NAMALWA (cell line): ENCODE data around the gene GMDS.
A peak's percentile ranks its signal among the peaks of the same experiment; 100 is the strongest.

Experiments
- DNase-seq: peaks from one replicate; pipeline ENCODE4 v3.0.0-alpha.2; 2015; ENCODE audit warnings: low spot score

The GMDS gene

DNA sequence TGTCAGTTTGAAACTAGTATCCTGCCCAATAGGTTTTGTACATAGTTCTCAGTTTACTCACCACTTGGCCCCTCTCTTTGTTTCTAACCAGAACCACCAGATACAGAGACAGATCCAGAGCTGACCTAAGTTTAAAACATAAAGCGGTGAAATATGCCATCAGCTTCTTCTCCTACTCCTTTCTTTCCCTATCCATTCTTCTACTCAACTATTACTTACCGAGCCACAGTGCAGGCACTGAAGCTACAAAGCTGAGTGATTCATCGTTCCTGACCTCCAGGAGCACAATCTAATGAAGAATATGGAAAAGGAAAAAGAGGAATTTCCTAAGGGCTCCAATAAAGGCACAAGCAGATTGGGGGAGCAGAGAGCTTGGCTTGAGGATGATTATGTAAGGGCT, 349.7 kb downstream of the GMDS start:
- DNase-seq: no peak

DNA sequence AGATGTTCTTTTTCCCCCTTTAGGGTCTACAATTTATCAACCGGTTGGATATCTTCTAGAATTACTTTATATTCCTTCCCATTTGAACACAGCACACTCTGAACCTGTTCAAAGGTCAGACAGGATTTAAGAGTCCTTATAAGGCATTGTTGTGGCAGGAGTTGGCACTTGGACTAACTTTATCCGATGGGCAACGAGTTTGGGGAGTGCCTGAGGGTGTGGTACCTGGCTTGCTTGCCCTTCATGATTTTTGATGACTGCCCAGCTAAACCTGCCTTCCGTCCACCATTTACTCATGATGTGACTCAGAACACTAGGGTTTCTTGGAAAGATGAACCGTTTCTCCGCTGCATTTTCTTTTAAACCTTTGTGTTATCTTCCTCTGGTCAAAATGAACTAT, 350.5 kb downstream of the GMDS start:
- no peak for DNase-seq

DNA sequence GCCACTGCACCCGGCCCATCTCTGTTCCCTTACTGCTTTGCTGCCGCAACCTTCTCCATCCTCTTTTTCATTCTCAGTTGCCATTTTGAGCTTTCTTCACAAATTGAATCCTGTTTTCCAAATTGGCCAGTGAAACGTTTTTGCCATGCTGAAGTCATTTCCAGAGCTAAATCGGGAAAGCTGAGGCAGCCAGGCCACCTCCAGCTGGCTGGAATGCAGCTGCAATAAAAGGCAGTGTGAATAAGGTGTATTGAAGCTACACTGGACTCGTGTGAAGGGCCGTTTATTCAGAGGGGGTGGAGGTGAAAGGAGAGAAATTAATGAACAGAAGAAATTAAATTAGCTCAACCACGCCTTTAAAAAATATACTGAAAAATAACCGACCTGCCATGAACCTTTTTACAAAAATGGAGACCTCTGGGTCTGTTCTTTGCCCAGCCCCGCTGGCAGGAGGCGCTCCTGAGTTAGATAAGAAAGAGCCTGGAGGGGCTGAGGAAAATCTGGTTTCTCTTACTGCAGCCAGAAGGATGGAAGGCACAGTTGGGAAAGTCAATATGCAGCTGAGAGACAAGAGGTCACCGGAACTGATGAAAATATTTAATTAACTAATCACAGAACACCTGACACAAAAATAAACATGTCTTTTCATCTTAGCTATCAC, 351.8 kb downstream of the GMDS start:
- no peak for DNase-seq

DNA sequence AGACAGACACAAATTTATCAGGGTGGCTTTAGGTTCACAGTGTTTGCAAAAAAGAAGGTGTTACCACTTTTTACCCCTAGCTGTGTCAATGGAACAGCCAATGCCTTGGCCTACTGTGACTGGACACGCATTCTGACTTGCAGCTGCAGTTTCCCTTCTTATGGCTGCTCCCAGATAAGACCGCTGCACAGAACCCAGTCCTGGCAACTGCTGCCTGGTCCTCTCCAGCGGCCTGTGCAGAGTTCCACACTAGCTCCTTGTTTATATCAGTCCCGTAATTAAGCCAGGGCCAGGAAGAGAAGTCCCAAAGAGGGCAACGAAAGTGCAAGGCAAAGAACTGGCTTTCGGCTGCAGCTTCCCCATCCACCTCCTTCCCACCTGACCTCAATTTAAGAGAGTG, 352.7 kb downstream of the GMDS start:
- DNase-seq: no peak

DNA sequence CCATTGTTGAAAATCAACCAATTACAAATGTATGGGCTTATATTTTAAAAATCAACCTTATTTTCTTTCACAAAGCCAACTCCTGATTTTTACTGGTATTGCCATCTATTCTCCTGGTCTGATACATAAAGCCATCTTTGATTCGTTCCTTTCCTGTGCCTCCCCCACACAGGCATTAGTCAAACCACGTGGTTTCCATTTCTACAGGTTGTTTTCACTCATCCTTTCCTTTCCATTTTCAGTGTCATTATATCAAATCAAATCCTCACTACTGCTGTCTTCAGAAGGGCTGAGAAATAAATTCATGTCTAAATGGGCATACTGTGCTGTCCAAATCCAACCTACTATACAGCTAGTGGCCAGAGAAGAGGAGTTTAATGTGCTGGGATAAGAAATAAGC, 354.4 kb downstream of the GMDS start:
- DNase-seq: no peak

DNA sequence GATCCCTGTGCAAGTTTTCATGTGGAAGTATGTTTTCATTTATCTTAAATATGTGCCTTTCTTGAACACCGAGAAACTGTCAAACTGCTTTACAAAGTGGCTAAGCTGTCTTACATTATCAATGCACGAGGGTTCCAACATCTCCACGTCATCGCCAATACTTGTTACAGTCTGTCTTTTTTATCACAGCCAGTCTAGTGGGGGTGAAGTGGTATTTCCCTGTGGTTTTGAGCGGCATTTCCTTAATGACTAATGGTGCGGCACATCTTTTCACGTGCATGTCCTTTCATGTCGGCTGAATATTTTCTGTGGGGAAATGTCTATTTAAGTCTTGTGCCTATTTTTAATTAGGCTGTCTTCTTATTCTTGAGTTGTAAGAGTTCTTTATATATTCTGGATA, 355.3 kb downstream of the GMDS start:
- DNase-seq: peak; percentile 4

DNA sequence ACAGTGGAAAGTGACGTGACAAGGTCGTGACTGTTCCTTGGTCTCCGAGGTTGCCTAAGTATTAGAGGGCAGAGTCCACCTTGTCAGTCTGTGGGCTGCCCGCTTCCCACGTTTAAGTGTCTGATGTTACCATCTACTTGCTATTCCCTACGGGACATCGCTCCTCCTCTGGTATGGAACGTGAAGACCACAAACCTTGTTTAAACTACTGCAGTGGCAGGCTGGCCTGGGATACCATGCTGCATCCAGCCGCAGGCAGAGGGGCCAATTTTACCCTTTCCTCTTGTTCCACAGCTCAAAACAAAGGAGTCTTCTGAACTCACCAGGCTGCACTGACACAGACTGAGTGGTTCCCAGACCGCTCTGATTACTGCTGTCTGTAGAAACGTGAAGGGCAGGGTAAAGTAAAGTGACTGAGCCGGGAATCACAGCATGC, 359.8 kb downstream of the GMDS start:
- no peak for DNase-seq

DNA sequence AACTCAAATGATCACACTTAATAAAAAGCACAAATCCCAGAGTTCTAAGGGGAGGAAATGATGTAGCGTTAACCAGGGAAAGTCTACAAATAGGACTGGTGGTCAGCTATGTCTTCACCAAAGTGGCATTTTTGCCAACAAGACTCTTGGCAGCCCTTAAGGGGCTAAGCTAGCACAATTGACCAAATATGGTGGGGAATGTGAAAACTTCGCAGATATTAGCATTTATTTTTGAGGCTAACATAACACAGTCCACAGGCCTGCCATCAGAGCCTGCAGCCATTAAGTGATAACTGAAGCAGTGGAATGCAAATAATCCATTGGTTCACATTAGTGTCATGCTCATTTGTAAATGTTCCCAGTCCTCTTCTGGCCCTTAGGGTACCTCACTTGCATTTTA, 361.1 kb downstream of the GMDS start:
- DNase-seq: no peak

DNA sequence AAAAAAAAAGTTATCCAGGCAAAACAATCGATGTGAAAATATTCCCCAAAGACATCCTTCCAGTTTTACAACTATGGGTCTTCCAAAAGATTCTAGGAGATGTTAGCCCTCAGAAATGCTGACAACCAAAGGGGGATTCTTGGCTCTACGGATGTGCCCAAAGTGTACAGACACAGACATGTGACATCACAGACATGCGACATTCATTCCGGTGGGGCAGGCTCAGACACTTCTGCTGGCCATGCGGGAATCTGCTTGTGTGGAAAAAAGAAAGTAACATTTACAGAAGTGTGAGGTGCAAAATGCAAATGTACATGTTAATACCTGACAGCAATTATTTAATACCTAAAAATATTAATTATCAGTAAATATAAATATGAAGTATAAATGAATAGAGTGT, 367.1 kb downstream of the GMDS start:
- DNase-seq: no peak

DNA sequence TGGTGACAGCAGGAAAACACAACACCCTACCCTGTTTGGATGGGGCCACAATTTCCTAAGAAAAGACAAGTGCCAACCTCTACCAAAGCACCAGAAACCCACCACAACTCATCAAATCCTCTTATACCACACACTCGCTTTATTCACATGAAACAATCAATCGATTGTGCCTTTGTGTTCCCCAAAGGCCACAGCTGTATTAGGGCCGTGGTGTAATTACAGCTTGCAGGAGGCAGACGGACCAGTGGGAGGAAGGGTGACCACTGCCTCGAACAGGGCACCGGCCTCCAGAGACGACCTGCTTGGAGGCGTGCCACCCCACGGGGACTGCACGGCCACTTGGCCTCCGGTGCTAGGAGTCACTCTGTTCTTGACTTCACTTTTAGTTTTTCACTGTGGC, 371.6 kb downstream of the GMDS start:
- no peak for DNase-seq

DNA sequence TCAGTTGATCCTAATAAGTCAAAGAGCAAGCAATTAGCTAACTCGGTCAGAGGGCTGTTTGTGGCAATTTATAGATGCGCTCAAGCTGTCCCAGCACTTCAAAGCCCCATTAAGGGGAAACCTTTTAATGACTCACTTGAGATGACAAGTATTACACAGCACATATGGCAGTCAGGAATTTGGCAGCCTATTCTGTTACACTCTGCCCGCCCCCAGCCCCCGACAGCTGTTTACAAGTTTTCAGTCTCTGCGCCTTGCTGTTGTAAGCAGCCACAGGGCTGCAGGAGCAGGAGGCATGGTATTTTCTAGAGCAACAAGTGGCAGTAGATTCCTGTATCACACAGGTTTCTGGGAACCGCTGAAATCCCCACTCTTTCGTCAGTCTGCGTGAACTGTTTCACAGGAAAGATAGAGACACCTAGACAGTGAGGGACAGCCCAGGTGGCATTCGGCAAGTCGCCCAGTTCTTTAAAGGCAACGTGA, 372.7 kb downstream of the GMDS start:
- no peak for DNase-seq

DNA sequence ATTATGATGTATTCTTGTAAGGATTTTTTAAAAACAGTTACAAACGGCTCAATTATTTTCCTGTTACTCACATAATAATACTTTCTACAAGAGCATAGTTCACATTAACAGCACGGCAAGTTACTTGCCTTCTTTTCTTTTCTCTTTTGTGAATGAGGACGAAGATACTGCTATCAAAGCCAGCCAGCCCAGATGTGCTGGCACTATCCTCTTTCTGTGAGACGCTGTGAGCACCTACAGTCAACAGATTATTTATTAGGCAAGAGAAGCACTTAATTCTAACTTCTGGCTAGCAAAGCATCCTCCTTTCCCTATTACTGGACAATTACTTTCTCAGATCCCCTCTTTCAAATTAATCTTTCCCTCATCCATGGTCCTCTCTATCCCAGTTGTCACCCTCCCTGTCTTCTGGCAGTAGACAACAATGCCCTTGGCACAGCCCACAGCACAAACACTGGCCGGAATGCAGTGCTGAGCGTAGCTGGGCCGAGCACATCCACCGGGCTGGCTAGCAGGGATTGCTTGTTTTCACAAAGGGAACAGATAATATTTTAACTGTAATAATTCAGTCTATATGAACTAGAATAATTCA, 373.6 kb downstream of the GMDS start:
- DNase-seq: no peak

DNA sequence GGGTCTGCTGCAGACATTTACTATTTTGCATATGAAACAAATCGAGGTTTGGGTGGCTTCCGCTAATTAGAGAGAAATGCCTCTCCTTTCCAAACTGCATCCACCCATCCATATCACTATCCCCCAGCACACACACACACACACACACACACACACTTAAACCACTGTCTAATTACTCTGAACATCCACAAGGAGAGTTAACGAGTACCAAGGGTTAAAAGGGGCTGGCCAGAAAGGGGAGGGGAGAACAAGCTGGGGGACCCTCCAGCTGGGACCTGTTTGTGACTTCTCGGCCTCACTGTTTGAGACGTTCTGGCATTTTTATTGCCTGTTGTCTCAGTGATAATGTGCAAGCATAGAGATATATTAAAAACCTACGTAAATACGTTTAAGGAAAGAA, 374.5 kb downstream of the GMDS start:
- DNase-seq: no peak

DNA sequence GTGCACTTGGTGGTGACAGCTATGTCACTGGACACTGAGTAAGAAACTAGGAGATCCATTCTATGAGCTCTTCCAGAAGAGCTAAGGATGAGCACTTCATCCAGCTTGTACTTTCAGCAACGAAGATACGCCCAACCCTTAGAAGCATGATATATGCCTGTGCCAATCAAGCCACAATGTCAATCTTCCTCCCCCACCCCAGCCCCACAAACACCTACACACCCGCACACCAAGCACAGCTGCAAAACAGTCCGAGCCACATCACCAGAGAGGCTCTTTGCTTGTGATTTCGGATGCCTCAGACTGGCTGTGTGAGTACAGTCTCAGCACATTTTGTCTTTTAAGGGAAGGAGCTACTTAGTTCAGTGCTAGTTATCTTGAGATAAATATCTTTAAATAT, 375.2 kb downstream of the GMDS start:
- DNase-seq: no peak

DNA sequence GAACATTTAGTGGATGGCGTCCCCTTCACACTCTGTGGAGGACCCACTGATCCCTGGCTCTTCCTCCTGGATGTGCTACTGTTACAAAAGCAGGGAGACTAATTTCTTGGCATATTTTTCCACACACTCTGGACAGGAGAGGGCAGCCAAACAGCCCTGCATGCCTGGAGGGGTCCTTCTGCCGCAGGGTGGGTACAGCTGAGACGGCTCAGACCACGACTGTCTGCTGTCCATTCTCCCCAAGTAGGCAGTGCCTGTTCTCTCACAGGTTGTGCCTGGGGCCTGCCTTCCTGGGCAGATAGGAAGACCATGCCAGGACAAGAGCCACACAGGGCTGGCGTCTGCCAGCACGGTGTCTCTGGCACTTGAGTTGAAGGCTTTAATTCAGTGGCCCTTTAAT, 375.6 kb downstream of the GMDS start:
- no peak for DNase-seq

DNA sequence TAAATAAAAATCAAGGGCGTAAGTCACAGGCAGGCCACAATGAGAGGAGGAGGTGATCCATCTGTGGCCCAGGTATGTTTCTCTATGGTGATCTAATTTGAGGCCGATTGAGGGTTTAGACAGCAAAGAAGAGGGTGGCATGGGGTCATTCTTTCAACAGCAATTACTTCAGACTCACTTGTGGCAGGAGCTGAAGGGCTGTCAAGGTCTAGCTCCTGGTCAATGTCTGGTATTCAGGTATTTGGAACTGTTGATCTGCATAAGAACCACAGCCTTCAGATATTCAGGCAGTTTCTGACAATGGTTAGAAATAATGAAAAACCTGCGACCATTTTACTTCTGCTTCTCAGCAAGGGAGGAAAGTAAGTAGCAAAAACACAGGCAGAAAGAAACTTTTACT, 376.1 kb downstream of the GMDS start:
- no peak for DNase-seq

DNA sequence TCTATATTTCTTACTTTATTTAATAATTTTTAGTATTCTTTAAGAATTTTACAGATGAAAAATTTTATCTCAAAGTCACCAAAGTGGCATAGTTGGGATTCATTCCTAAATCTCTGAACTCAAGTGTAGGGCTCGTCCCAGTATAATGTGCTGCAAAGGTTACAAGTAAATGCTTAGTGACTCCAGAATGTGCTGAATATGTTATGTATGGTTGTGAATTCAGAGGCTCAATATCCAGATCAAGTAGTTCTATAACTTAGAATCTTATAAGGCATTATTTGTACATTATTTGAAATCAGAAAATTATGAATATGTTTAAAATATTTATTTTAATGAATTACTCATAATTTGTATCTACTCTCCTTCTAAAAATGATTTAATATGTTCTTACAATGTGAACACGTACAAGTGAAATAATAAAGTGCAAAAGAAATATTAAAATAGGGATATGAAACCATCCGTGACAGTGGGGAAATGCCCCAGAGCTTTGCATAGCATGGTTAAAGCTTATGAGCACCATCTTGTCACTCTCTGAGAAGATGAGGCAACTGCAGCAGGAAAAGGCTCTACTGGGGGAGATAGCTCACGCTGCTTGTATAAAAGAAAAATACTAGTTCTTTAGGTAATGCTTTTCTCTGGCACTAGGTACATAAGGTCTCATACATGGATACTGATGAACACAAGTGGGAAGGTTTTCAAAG, 376.7 kb downstream of the GMDS start:
- DNase-seq: peak; percentile 54

DNA sequence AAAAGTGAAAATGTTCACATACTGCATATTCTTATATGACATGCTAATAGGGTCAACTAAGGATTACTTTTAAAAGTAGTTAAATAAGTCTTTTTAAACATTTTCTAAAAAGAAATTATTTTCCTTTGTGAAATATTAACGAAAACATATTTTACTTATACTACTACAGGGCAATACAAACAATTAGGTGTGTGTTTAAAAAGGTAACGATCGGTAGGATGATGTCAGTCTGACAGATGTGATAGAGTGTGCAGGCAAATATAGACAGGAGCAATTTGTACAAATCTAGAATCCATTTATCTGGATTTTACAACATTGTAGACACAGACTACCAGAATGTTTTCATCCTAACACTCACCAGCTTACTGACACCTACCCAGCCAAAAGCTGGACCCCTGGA, 378.2 kb downstream of the GMDS start:
- no peak for DNase-seq

DNA sequence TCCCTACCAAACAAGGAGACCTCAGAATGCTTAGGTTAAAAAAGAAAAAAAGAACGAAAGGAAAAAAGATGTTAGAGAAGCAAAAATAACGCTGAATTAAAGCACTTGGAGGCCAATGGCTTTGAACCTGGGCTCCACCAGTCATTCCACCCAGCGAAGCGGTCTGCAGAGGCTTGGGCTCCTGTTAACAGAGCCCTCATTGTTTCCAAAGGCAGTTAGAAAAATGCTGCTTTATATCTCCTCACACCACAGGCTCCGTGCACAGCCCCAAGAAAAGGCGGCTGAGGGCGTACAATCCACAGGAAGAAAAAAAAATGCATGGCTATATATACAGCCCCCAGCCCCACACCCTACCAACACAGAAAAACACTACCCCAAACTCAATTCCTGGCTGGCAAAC, 379.8 kb downstream of the GMDS start:
- DNase-seq: no peak

DNA sequence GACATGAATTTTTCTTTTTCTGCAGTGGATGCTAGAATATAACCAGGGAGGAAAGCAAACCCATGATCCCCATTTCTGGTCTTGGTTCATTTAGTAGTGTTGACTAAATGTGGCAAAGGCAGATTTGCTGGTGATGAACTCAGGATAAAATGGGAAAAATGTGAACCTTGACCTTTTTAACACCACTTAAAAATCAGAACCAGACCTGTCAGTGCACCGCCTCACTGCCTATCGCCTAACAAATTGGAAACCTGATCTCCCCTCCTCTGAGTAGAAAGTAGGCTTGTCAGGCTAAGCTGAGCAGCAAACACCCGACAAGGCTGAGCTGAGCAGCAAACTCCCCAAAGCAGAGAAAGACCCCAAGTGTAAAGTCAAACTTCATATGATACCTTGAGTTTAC, 380.9 kb downstream of the GMDS start:
- DNase-seq: no peak

DNA sequence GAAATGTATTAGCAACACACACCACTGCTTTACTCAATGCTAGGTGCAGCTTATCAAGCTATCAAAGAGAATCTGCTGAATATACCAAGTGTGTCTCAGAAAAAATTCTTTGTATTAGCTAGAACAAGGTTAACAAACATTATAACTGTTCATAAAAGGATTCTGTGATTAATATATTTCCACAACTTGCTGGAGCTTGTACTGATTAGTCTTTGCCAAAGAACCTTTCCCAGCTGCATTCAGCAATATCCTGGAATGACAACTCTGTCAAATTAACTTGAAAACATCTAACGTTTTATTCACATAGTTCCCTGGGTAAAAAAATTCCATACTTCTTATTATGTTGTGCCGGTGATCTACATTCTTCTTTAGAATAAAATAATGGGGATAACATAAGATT, 383.0 kb downstream of the GMDS start:
- no peak for DNase-seq

DNA sequence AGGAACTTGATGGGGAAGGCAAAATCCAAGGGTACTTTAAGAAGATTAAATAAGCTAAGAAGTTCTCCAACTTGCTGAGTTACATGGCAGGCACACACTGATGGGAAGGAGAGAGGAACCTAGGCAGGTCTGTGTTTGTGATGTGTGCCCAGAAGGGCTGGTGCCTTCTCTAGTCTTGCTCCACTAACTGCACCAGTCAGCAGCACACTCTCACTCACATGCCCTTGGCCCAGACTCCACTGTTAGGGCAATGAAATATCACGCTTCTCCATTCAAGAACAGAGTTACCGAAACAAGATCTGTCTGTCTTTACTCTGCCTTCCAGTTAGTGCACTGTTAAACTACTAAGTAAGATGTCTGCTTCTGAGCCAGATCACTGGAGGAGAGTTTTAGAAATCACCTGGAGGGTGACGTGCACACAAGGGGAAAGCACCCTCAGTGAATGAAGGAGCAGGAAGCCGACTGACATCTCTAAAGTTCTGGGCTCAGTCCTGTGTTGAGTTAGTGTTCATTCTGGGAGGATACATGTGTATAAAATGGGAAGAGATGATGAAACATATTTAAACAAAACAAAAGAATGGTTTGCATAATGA, 384.6 kb downstream of the GMDS start:
- peak; percentile 7 for DNase-seq

DNA sequence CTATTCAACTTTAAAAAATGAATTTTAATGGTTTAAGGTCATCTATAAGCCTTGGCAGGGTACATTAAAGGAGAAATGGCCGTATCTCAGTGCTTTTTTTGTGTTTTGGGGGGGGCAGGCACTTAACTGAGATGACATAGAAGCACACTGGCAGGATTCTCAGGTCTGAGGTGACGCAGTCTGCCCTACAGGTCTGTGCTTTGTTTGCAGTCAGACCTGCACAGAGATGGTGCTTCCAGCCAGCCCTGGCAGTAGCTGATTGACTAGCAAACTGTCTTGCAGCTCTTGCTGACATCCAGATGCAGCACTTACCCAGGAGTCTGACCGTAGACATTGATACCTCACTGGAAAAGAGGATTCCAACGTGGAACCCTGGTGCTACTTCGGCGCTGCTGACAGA, 386.5 kb downstream of the GMDS start:
- DNase-seq: no peak
